ENCODE results near the gene TMC5. TPM values are rescaled to one million over a fixed set of nuclear protein-coding genes. Genes with fewer than 3 reads are reported as not detected.
A peak's percentile ranks its signal among the peaks of the same experiment; 100 is the strongest.

Gene TMC5
- total RNA-seq, 1 experiment from 2014 or later = 52.5 TPM

DNA sequence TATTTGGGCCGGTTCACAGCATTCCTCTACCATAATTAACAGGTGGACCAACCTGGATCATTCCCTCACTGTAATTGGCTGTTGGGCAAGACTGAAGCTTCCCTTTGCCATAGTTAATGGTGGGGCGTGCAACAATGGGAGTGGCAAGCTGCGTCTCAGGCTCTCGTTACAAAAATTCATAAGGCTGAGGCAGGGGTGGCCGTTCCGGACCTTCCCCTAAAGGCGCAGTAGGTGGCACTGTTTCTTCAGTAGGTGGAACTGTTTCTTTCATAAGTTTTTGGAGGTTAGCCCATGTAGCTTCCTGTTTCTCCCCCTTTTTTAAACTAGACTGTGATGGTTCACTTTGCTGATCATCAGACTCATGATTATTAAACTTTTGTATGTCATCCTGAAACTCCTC is 17.0 kb upstream of the TMC5 start:
- H3K79me2 ChIP-seq (ENCODE audit: low read depth) = no peaks in the 10 kb centered on the region
- no peaks in the 10 kb centered on the region for H3K36me3 ChIP-seq (ENCODE audit: low read depth)
- ChIA-PET CTCF (no interaction called here), POLR2A (ENCODE audit: unreplicated experiment) (no interaction called here)
- peak; percentile 30; the same call in 1 of the 2 replicates for TF ChIP-seq CTCF (conservative IDR thresholded peaks at IDR 0.05)
- no peak for TF ChIP-seq EZH2 (IDR thresholded peaks at IDR 0.05; ENCODE audit: low read depth)
- no peak overlapping the region for H2AFZ ChIP-seq
- DNase-seq = no peak
- H3K9me2 ChIP-seq (ENCODE audit: insufficient read depth) = no peaks in the 10 kb centered on the region
- H3K4me1 ChIP-seq (replicated peaks; ENCODE audit: insufficient read depth) = peaks cover 21% of the 10 kb centered on the region
- H3F3A ChIP-seq (ENCODE audit: insufficient read depth, low read depth) = peaks cover 10% of the 10 kb centered on the region; the same call in 1 of the 2 replicates
- no TSS peak for BruUV-seq (replicated peaks)
- H3K9me3 ChIP-seq (ENCODE audit: insufficient read depth, low read depth) = peaks cover 17% of the 10 kb centered on the region
- no peak overlapping the region for H3K27ac ChIP-seq
- intact Hi-C loops (cut with micrococcal nuclease; ENCODE audit: unreplicated experiment) = no loop called here
- no peak overlapping the region for H3K4me3 ChIP-seq
- no peak overlapping the region for H3K4me2 ChIP-seq
- H3K27me3 ChIP-seq (ENCODE audit: insufficient read depth, low read depth) = no peaks in the 10 kb centered on the region
- no peaks in the 10 kb centered on the region for H4K20me1 ChIP-seq (ENCODE audit: insufficient read depth)

DNA sequence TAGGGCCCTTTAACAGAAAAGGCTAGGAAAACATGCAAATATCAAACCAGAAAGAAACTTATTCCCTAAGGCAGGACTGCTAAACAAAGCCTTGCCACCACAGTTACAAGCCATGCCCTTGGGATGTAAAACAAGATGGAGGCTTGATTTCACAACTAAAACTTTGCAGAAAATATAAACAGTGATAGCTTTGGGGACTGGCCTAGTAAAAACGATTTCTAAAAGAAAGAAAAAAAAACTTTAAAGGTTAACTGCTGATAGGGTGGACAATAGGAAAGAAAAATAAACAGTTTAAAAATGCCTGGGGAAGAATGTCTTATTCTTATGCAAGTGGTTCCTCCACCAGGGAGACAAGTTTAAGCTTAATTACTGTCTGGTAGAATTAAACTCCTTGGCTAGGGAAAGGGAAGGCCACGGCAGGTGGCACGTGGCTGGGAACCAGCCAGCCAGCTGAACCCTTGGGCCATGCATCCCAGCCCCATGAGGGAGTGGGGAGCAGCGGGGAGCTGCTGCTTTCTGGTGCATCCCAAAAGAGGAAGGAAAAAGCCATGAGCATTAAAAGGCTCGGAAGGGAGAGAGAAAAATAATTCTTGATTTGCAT is 10.7 kb upstream of the TMC5 start:
- Histone ChIP-seq H3K9me2 (ENCODE audit: insufficient read depth) (no peaks in the 10 kb centered on the region), H4K20me1 (ENCODE audit: insufficient read depth) (no peaks in the 10 kb centered on the region), H3K79me2 (ENCODE audit: low read depth) (peaks cover 21% of the 10 kb centered on the region), H3K4me1 (replicated peaks; ENCODE audit: insufficient read depth) (peaks cover 19% of the 10 kb centered on the region), H3K27me3 (ENCODE audit: insufficient read depth, low read depth) (no peaks in the 10 kb centered on the region), H3K9me3 (ENCODE audit: insufficient read depth, low read depth) (no peaks in the 10 kb centered on the region; the same call in 1 of the 2 replicates), H2AFZ (no peak overlapping the region), H3K4me3 (no peak overlapping the region), H3F3A (ENCODE audit: insufficient read depth, low read depth) (peaks cover 21% of the 10 kb centered on the region), H3K27ac (no peak overlapping the region), H3K36me3 (ENCODE audit: low read depth) (no peaks in the 10 kb centered on the region), H3K4me2 (no peak overlapping the region)
- CTCF ChIA-PET = no interaction called here
- intact Hi-C loops (cut with micrococcal nuclease; ENCODE audit: unreplicated experiment) = no loop called here
- POLR2A ChIA-PET (ENCODE audit: unreplicated experiment) = no interaction called here
- no peak for DNase-seq
- no peak for TF ChIP-seq EZH2 (IDR thresholded peaks at IDR 0.05; ENCODE audit: low read depth)
- TF ChIP-seq CTCF (conservative IDR thresholded peaks at IDR 0.05) = no peak
- BruUV-seq (replicated peaks) = no TSS peak

DNA sequence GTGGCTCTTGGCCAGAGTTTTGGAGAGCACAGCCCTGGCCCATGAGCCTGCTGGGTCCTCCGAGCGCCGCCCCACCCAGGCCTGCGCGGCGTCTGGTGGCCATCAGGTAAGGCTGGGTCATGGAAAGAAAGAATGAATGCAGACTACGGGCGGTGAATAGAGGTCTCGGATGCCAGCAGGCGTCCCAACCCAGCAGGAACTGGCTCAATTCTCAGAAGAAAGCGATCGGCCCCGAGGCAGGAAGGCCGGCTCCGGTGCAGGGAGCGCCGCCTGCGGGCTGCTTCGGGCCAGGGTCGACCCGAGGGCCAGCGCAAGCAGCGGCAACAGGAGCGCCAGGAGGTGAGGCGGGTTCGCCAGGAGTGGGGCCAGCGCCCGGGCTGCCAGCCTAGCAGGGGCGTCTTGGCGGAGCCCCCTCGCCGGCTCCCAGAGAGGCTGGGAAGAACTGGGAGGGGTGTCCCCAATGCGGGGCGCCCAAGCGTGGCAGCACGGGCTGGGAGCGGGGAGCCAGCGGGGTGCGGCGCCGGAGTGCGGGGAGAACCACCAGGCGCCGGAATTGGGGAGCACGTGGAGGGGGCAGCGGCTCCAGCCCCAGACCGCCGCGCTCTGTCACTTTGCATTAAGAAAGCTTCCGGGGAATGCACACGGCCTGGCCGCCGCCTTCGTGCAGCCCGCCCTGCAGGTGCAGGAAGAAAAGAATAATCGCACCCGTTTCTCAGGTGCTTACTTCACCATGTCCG is 7.1 kb upstream of the TMC5 start:
- H3K27ac ChIP-seq = peak overlapping the region; percentile 83

More for the DNA sequence above, 7.1 kb upstream of the TMC5 start:
- H3K9me2 ChIP-seq (ENCODE audit: insufficient read depth) = no peaks in the 10 kb centered on the region
- no peaks in the 10 kb centered on the region for H3K27me3 ChIP-seq (ENCODE audit: insufficient read depth, low read depth)
- H3K36me3 ChIP-seq (ENCODE audit: low read depth) = peaks cover 5% of the 10 kb centered on the region; the same call in 1 of the 2 replicates
- no peaks in the 10 kb centered on the region for H4K20me1 ChIP-seq (ENCODE audit: insufficient read depth)
- peak overlapping the region; percentile 79 for H3K4me3 ChIP-seq
- peaks cover 51% of the 10 kb centered on the region for H3K4me1 ChIP-seq (replicated peaks; ENCODE audit: insufficient read depth)
- TSS peak; percentile 69 for BruUV-seq (replicated peaks)
- intact Hi-C loops (cut with micrococcal nuclease; ENCODE audit: unreplicated experiment) = loop anchor here (1.0 to 5.0 kb wide), 3 partner anchors 9 to 112 kb away; partner anchors contain the start of genes CCP110 and GDE1
- peak; percentile 60 to 78 for DNase-seq
- H3K79me2 ChIP-seq (ENCODE audit: low read depth) = peaks cover 55% of the 10 kb centered on the region
- TF ChIP-seq CTCF (conservative IDR thresholded peaks at IDR 0.05) = peak; percentile 49; the same call in 1 of the 2 replicates
- TF ChIP-seq EZH2 (IDR thresholded peaks at IDR 0.05; ENCODE audit: low read depth) = no peak
- POLR2A ChIA-PET (ENCODE audit: unreplicated experiment) = interaction anchor here (0.6 to 0.7 kb wide), 3 partner anchors 15 to 222 kb away, joined by 3 to 6 read pairs (median 4); no protein-coding TSS in a partner anchor
- peaks cover 49% of the 10 kb centered on the region for H3F3A ChIP-seq (ENCODE audit: insufficient read depth, low read depth)
- peak overlapping the region; percentile 80 for H2AFZ ChIP-seq
- H3K4me2 ChIP-seq = peak overlapping the region; percentile 97
- CTCF ChIA-PET = no interaction called here
- no peaks in the 10 kb centered on the region; the same call in 1 of the 2 replicates for H3K9me3 ChIP-seq (ENCODE audit: insufficient read depth, low read depth)
